NCI-H2227 treated with DMSO at 0.1 percent for 48 hours (cell line): ENCODE measurements around the gene AUH.

ENCODE experiments used
- DNase-seq: peaks from one replicate; lab custom pipeline; 2025; lab: John Stamatoyannopoulos, UW

AUH gene

DNA sequence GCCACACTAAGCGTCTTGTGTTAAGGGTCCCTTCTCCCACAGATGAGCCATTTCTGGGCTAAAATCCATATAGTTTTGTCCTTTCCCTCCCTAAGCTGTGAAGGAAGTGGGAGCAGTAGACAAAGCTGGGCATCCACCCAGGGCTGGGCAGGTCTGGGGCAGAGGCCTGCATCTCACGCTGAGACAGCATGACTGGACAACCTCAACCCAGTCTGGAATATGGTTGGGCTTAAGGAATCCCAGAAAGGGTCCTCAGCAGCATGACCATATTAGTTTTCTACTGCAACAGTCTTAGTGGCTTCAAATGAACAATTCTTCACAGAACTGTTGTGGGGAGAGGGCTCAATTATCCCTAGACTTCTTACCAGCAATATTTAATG is 173.8 kb downstream of the AUH start:
- no peak for DNase-seq

DNA sequence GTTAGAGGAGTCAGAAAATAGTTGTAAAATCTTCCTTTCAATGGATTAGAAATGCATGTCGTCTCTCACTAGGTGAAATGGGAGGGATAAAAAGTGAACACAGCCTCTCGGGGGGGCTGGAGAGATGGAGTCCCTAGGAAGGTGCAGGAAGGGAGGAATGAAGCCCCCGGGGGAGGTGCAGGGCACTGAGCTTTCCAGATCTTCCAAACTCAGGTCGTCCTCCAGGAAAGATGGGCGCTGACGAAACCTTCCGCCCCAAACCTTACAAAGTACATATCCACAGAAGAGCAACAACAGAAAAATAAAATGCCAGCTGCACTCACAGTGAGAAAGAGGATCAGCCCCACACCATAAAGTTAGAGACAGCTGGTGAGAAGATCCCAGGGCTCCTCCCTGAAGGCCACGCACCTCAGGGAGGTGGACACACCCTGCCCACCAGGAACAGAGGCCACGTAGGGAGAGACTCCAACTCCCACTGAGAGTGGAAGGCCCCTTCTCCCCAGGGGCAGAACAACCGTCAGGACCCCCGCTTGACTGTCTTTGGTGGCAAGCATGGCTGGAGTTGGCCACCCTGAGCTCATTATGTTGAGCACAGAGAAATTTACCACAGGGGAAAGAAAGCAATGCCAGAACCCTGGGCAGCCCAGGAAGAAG is 174.3 kb downstream of the AUH start:
- no peak for DNase-seq

DNA sequence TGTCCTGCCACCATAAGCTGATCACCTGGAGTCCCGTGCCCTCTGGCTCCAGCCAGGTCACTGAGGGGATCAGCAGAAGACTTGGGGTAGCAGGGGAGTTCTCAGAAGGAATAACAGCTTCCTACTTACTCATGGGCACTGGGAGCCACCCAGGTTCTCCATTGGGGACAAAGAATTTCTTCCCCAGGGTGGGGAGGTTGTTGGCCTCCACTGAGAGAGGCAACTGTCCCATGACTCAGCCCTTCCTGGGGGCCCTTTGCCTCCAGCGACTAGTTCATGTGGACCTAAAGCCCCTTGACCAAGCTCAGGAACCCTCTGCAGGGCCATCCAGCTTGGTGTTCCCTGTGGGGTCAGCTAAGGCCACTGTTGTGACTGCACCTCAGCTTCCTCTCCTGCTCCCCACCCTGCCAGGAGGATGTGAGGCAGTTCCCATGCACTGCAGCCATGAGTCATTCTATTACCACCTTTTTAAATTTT is 175.0 kb downstream of the AUH start:
- DNase-seq: no peak

DNA sequence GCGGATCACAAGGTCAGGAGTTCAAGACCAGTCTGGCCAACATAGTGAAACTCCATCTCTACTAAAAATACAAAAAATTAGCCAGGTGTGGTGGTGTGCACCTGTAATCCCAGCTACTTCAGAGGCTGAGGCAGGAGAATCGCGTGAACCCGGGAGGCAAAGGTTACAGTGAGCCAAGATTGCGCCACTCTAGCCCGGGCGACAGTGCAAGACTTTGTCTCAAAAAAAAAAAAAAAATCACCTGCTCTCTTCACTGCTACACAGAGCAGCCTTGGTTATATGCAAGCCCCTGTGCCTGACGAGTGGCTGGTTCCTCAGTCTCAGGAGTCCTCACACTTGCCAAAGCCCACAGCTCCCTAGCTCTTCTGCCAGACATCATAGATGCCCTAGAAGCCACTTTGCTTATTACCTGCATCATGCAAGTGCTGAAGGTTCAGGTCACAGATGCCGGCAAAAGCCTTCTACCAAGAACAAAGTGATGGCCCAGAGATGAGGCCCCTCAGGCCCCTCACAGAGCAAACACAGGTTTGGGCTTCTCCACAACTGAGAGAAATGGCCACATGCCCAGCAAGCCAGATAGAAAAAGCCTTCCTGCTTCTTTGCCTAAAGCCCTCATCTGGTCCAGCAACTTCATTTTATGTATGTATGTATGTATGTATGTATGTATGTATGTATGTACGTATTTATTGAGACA is 176.4 kb downstream of the AUH start:
- no peak for DNase-seq

DNA sequence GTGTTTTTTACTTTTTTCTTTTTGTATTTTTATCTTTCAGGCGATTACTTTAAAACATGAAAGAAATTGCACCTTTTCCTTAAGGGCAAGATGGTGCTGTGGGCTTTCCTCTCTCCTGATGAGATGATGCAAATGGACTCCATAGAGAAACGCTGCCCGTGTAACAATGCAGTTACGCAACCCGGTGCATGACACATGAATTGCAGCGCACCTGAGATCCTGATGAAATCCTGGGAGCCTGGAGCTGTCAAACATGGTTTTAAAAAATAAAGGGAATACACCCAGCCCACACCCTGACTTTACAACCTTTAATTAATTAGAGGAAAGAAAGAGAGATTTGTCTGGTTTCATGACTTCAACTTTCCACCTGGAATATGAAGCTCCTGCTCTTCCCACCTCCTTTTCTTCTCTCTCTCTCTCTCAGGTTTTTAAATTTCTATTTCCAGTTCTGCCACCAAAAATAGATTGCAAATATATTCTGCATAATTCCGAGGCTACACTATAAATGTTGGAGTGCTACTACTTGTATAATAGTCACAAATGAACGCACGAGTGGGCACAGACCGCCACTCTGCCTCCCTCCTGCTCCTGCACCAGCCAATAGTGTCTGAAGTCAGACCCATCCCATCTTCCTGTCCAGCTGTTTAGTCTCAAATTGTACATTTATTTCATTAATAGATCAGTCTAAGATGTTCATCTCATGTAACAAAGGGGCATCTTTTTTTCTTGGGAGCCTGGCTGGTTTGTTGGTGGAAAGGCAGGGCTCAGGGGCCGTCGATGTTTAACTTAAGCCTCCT is 179.1 kb downstream of the AUH start:
- no peak for DNase-seq

DNA sequence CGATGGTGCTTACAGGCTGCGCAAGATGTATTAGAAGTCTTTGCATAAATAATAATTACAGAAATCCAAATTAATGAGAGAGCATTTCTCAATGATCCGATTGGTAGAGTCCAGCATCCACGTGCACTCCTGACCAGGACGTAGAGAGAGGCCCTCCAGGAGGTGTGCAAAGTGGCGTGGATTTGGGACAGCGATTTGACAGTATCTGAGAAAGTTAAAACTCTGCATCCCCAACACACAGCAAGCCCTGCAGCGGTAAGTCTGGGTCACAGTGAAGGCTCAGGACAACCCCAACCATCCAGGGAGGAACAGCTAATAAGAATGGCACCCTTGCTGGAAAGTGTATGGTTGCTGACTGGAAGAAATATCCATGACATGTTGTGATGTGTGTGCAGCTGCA is 180.2 kb downstream of the AUH start:
- no peak for DNase-seq

DNA sequence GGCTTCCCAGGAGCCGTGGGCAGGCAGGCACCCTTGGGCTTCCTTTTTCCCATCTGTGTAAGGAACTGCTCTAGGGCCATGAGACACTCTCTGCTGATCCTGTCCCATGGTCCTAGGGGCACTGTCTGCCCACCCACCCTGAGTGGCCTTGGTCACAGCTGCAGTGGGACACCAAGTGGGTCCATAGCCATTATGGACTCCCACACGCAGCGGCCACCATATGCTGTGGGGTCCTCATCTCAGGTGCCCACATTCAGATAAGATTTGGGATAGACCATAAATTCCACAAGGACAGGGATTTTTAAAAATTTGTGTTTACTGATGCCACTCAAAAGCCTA is 180.8 kb downstream of the AUH start:
- no peak for DNase-seq

DNA sequence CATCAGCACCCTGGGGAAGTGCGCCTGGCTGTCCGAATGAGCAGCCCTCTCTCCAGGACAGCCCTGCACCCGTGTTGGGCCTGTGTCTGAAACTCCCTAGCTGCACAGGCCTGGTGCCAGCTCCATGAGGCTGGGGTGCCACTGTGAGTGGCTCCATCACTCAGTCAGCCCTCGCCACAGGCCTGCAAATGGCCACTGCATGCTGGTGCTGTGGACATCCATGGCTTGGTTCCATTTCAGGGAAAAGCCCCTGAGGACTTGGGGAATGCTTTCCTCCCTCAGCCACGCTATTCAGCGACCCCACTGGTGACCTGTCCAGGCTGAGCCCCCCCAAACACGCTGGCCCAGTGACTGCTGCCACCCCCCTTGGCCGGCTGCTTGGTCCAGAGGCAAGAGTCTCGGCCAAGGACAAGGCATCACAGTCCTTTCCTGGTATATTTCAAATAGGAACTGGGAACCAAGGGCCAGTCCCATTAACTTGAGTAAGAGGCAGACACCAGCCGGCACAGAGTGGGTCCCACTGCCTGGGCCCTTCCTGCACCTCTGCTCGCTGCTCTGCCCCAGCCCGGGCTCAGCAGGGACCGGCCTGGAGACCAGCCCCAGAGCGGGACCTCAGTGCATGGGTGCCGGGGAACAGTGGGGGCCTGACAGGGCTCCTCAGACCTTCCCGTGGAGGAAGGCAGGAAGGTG is 181.3 kb downstream of the AUH start:
- DNase-seq: no peak

DNA sequence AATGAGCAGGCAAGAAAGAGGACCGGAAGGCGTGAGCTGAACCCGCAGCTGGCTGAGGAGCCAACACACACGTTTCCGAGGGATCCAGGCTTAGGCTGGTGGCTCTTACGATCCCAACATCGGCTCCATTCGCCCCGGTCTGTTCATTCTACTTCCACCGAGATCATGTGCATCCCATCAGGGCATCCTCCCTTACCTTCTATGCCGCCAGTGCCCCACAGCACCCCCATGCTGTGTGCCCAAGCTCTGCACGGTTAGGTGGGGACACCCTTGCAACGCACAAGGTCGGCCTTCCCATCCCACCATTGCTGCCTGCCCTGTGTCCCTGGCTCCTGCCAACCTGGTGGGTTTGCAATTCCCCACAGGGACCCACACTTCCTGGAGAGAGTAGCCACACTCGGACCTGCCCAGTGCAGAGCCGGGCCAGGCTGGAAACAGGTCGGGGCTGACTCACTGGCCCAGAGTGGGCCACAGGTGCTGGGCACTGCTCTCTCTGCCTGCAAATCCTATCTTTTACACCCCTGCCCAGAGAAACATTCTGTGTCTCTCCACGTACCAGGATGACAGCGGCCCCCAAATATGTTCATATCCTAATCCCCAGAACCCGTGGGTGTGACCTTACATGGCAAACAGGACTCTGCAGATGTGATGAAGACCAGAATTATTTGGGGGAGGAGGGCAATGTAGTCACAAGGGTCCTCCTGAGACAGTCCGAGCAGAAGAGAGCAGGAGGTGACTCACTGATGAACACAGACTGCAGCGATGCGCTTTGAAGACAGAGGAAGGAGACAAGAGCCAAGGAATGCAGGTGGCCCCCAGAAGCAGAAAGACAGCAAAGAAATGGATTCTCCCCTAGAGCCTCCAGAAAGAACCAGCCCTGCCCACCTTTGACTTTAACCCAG is 182.2 kb downstream of the AUH start:
- DNase-seq: no peak

DNA sequence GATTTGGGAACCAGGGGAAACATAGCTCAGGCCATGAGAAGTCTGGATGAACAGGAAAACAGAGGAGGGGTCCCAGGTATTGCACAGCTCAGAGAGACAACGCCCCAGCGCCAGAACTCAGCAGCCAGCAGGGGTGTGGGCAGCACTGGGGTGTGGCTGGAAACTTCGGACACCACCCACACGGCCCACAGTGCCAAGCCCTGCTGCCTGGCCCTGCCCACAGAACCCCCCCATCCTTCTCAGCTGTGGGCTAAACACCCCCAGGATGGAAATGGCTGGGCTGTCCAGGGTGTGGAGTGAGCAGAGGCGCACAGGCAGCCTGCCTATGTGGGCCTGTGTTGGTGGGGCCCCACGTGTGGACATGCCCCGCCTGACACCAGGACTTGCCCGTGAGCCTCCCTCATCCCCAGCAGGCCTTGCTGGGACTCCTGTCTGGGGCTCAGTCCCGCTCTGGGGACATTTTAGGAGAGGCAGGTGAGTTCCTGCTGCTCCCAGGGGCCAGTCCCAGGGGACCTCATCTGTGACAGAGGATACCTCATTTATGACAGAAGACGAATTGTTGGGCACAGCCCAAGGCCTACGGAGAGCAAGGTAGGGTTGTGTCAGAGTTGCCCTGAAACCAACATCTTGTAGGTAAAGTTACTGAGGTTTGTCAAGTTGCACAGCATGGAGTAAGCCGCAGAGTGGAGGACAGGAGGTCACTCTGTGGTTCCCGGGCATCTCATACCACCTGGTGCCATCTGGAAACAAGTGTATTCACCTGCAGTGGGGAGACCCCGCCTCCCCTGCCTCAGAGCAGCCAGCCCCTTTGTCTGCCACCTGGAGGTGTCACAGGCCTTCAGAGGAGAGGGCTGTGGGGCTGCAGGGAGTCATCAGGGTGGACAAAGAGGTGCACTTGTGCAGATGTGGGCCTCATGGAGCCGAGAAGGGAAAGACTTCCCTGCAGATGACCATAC is 183.2 kb downstream of the AUH start:
- no peak for DNase-seq

DNA sequence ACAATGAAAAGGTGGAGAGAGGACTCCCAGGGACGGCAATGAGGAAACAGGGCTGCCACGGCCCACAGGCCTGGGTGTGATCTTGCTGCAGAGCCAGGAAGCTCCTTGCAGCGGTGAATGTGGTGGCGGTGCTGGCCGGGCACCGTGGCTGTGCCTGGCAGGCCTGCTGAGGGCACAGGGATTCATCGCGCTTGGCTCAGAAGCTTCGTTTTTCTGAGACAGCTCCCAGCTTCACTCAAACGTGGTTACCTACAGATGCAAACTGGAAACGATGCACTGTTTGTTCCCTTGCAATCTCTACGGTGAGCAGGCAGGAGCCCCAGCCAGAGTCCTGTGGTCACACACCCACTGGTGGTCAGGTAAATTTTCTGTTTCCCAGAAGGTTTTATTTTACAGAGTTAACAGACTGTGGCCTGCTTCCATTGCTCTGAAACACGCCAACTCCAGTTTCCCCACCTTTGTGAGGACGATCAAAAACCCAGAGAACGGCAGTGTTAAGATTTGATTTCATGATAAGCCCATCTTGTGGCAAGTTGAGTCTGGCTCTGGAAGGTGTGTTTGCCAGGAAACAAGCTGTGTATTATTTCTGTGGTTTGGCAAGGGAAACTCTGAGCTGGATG is 183.9 kb downstream of the AUH start:
- DNase-seq: no peak

DNA sequence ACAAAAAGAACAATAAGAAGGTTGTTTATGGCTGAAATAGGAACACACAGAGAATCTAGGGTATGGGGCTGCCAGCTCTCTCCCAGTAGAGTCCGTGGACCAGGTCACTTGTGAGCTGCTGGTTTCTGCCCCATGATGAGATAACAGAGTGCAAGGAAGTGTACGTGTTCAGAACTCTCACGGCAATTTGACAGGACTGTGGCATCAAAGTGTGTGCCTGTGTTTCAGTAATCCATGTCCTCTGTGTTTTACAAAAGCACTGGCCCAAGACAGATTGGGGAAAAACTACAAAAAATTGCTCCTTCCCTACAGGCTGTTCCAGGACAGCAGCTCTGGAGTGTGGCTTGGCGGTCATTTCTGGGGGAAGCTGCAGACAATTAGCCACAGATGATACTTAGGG is 184.6 kb downstream of the AUH start:
- no peak for DNase-seq

DNA sequence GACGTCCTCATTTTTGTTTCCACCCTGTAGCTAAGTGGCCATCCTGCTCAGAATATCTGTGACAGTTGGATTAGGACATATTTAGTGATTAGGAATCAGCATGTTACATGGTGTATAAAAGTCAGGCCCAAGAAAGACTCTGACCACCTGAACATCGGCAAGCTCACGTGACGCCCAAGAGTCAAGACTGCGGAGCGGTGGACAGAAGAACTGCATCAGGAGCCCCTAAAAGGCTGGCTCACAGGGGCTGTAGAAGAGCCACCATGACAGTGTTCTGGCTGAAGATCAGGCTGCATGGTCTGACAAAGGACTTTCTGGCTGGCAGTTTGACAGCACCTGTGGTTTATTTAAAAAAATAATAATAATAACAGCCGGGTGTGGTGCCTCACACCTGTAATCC is 185.3 kb downstream of the AUH start:
- DNase-seq: no peak

DNA sequence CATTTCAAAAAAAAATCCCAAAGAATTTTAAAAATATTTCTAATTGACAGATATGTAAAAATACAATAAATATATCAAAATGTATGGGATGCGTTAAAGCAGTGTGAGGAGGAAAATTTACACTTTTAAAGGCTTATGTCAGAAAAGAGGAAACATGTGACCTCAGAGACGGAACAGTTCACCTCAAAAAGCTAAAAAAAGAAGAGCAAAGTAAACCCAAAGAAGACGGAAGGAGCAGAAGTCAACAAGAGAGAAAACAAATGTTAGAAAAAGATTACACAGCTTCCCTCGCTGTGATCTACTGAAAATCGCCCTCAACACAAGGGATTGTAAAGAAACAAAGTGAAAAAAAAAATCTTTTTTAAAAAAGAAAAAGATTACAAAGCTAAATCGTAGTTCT is 186.9 kb downstream of the AUH start:
- DNase-seq: no peak

DNA sequence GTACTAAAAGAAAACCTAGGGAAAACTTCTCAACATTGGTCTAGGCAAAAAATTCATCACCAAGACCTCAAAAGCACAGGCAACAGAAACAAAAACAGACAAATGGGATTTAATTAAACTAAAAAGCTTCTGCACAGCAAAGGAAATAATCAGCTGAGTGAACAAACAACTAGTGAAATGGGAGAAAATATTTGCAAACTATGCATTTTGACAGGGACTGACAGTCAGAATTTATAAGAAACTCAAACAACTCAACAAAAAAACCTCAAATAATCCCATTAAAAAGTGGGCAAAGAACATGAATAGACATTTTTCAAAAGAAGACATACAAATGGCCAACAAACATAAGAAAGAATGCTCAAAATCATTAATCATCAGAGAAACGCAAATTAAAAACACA is 189.4 kb downstream of the AUH start:
- no peak for DNase-seq

DNA sequence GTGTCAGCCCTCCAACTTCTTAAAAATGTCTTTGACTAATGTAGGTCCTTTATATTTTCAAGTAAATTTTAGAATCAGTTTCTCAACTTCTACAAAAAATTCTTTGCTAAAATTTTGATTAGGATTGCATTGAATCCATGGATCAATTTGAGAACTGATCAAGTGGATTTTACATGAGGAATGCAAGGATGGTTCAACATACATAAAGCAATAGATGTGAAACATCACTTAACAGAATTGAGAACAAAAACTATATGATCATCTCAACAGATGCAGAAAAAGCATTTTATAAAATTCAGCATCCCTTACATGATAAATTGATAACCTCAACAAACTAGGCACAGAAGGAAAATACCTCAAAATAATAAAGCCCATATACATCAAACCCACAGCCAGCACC is 190.8 kb downstream of the AUH start:
- DNase-seq: no peak

DNA sequence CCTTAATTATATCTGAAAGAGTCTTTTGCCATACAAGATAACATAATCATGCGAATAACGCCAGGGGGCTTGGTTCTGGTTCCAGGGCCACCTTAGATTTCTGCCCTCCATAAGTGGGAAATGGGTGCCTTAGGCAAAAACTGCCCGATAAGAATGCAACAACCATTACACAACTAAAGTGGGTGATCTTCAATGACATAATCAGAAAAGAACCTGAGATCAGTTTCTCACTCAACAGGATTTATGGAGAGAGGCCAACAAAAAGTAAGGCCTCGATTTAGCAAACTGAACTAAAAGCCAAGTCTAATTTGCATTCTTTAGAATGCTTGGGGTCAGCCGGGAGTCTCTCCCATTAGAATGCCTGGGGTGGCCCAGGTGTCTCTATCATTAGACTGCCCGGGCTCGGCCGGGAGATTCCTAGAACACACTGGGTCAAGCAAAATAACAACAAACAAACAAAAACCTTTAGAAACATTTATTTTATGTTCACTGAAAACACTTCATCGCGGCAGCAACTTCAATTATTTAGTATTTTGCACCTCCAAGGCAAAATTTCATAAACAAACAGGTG is 194.8 kb downstream of the AUH start:
- no peak for DNase-seq

DNA sequence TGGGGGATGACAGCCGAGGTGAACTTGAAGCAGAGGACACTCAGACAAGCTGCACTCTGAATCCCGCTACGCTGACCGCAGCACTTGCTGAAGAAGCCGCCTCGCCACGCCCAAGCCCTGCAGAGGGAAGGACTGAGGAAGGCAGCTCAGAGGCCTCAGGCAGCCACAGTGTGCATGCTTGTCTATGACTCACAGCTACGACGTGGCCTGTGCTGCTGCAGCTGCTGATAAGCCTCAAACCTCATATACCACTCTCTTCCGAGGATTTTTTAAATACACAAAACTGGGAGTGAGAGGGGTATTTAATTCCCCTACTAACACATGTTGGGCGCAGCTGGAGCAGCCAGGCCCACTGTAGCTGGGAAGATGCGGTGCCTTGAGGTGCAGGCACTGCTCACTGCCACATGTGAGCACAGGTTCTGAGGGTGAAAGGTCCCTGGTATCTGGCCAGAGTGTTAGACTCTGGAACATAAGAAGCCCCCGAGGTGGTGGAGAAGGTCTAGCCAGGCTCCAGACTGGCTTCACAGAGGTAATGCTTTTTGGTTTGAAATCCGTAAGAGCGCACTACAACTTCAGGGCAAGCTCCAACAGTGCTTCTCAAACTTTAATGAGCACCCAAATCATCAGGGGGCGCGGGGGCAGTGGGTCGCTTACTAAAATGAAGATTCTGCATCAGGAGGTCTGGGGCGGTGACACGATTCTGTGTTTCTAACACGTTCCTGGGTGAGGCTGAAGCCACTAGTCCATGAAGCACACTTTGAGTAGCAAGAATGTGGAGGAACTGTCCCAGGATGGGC is 196.8 kb downstream of the AUH start:
- no peak for DNase-seq
